H9 (cell line): ENCODE measurements around the gene DEPDC5. TPM values are rescaled to one million over a fixed set of nuclear protein-coding genes. Genes with fewer than 3 reads are reported as not detected.

ENCODE experiments used
- DNase-seq: peaks from one replicate; pipeline ENCODE4 v3.0.0-alpha.2; 2017
- H2AFZ ChIP-seq: one replicate; pipeline ENCODE4 v1.6.1; 2013; ENCODE audit warnings: mild to moderate bottlenecking, low read length, control low read depth, moderate library complexity
- H2AK5ac ChIP-seq: 2 replicates; pipeline ENCODE4 v1.6.1; 2013; ENCODE audit warnings: low read length, control low read depth, mixed read lengths; ENCODE audit not compliant: insufficient read length
- H2BK120ac ChIP-seq: one replicate; pipeline ENCODE4 v1.6.1; 2013; ENCODE audit warnings: low read depth, mild to moderate bottlenecking, low read length, control low read depth, inconsistent platforms; ENCODE audit not compliant: poor library complexity, severe bottlenecking
- H2BK12ac ChIP-seq: 2 replicates; pipeline ENCODE4 v1.6.1; 2013; ENCODE audit warnings: low read length, control low read depth, mixed read lengths, low read depth; ENCODE audit not compliant: insufficient read length
- H2BK15ac ChIP-seq: 2 replicates; pipeline ENCODE4 v1.6.1; 2013; ENCODE audit warnings: low read depth, low read length, control low read depth
- H2BK20ac ChIP-seq: one replicate; pipeline ENCODE4 v1.6.1; 2013; ENCODE audit warnings: low read depth, mild to moderate bottlenecking, low read length, control low read depth, inconsistent platforms; ENCODE audit not compliant: poor library complexity, severe bottlenecking
- H2BK5ac ChIP-seq: 2 replicates; pipeline ENCODE4 v1.6.1; 2013; ENCODE audit warnings: low read length, control low read depth, mixed read lengths; ENCODE audit not compliant: insufficient read length
- H3K14ac ChIP-seq: 2 replicates; pipeline ENCODE4 v1.6.1; 2013; ENCODE audit warnings: low read length, control low read depth; ENCODE audit not compliant: insufficient read depth
- H3K18ac ChIP-seq: 2 replicates; pipeline ENCODE4 v1.6.1; 2013; ENCODE audit warnings: low read depth, mild to moderate bottlenecking, mixed read lengths, low read length, control low read depth; ENCODE audit not compliant: insufficient read length
- H3K23ac ChIP-seq: 2 replicates; pipeline ENCODE4 v1.6.1; 2013; ENCODE audit warnings: low read length, control low read depth, mixed read lengths, low read depth; ENCODE audit not compliant: insufficient read length
- H3K23me2 ChIP-seq: 2 replicates; pipeline ENCODE4 v1.6.1; 2013; ENCODE audit warnings: low read depth, mild to moderate bottlenecking, mixed read lengths, low read length, control low read depth; ENCODE audit not compliant: insufficient read length, poor library complexity, severe bottlenecking
- H3K27ac ChIP-seq: 2 replicates; pipeline ENCODE4 v1.5.1; 2013; ENCODE audit warnings: low read length, control low read depth, mixed read lengths, low read depth; ENCODE audit not compliant: insufficient read length
- H3K27me3 ChIP-seq: 2 replicates; pipeline ENCODE4 v1.6.1; 2013; ENCODE audit warnings: low read length, control low read depth, inconsistent platforms; ENCODE audit not compliant: insufficient read depth
- H3K4ac ChIP-seq: 2 replicates; pipeline ENCODE4 v1.6.1; 2013; ENCODE audit warnings: low read depth, mild to moderate bottlenecking, control low read depth, inconsistent platforms, low read length, moderate library complexity
- H3K4me1 ChIP-seq: 2 replicates; pipeline ENCODE4 v1.6.1; 2013; ENCODE audit warnings: low read length, control low read depth, inconsistent platforms; ENCODE audit not compliant: insufficient read depth
- H3K4me2 ChIP-seq: 2 replicates; pipeline ENCODE4 v1.6.1; 2013; ENCODE audit warnings: low read length, control low read depth, mixed read lengths; ENCODE audit not compliant: insufficient read length, insufficient read depth
- H3K56ac ChIP-seq: 2 replicates; pipeline ENCODE4 v1.6.1; 2013; ENCODE audit warnings: low read depth, mild to moderate bottlenecking, mixed read lengths, low read length, control low read depth; ENCODE audit not compliant: insufficient read length
- H3K79me1 ChIP-seq: 2 replicates; pipeline ENCODE4 v1.6.1; 2013; ENCODE audit warnings: low read depth, mild to moderate bottlenecking, moderate library complexity, low read length, control low read depth, inconsistent platforms; ENCODE audit not compliant: insufficient read depth, poor library complexity, severe bottlenecking
- H3K79me2 ChIP-seq: 2 replicates; pipeline ENCODE4 v1.6.1; 2013; ENCODE audit warnings: low read length, control low read depth, inconsistent platforms; ENCODE audit not compliant: insufficient read depth
- H3K9ac ChIP-seq: 2 replicates; pipeline ENCODE4 v1.6.1; 2013; ENCODE audit warnings: low read length, control low read depth, mixed read lengths; ENCODE audit not compliant: insufficient read length; ENCODE audit errors: extremely low read depth
- H3K9me3 ChIP-seq: one replicate; pipeline ENCODE4 v1.6.1; 2013; ENCODE audit warnings: low read depth, low read length, inconsistent platforms; ENCODE audit not compliant: control insufficient read depth
- H3T11ph ChIP-seq: one replicate; pipeline ENCODE4 v1.6.1; 2013; ENCODE audit warnings: mild to moderate bottlenecking, low read length, control low read depth, inconsistent platforms
- H4K20me1 ChIP-seq: one replicate; pipeline ENCODE4 v1.6.1; 2013; ENCODE audit not compliant: control insufficient read depth, insufficient read length, insufficient read depth
- H4K5ac ChIP-seq: 2 replicates; pipeline ENCODE4 v1.6.1; 2013; ENCODE audit warnings: low read depth, mild to moderate bottlenecking, mixed read lengths, low read length, control low read depth; ENCODE audit not compliant: insufficient read length
- H4K8ac ChIP-seq: replicated peaks from 2 replicates; pipeline ENCODE4 v1.6.1; 2013; ENCODE audit warnings: low read length, control low read depth, mixed read lengths, low read depth; ENCODE audit not compliant: insufficient read length
- H4K91ac ChIP-seq: 2 replicates; pipeline ENCODE4 v1.6.1; 2013; ENCODE audit warnings: low read depth, mild to moderate bottlenecking, moderate library complexity, mixed read lengths, low read length, control low read depth; ENCODE audit not compliant: insufficient read length
- H3K27ac Mint-ChIP-seq, 3 experiments: 2 replicates in 2 of 3; 3 replicates in 1 of 3; pipeline ENCODE4 v1.8.0; 2020 to 2021; ENCODE audit warnings: mixed read lengths in 3 of 3, mild to moderate bottlenecking in 1 of 3, moderate library complexity in 1 of 3
- H3K27me3 Mint-ChIP-seq: 2 replicates; pipeline ENCODE4 v1.8.0; 2021; ENCODE audit warnings: low read depth, mild to moderate bottlenecking, moderate library complexity, mixed read lengths
- H3K36me3 Mint-ChIP-seq, 3 experiments: 2 replicates in 2 of 3; 3 replicates in 1 of 3; pipeline ENCODE4 v1.8.0; 2020 to 2021; ENCODE audit warnings: low read depth in 3 of 3, mixed read lengths in 3 of 3; ENCODE audit not compliant: insufficient read depth in 1 of 3
- H3K4me1 Mint-ChIP-seq, 2 experiments: 2 replicates each; pipeline ENCODE4 v1.8.0; 2020; ENCODE audit warnings: mixed read lengths in 2 of 2
- H3K4me3 Mint-ChIP-seq, 2 experiments: 2 replicates in 1 of 2; 3 replicates in 1 of 2; pipeline ENCODE4 v1.8.0; 2020 to 2021; ENCODE audit warnings: mild to moderate bottlenecking in 2 of 2, mixed read lengths in 2 of 2, moderate library complexity in 1 of 2
- H3K9me3 Mint-ChIP-seq, 2 experiments: 2 replicates in 1 of 2; 3 replicates in 1 of 2; pipeline ENCODE4 v1.8.0; 2020; ENCODE audit warnings: mild to moderate bottlenecking in 2 of 2, mixed read lengths in 2 of 2, moderate library complexity in 1 of 2
- WGBS: extraction: QIAGEN DNeasy Blood & Tissue Kit; methylation state at CpG from one replicate; pipeline ENCODE4 v1.1.7; 2013; ENCODE audit warnings: missing lambda C conversion rate, low lambda C conversion rate, mixed read lengths; ENCODE audit not compliant: insufficient read length; ENCODE audit errors: extremely low coverage; 5-methylcytosine and 5-hydroxymethylcytosine counted together
- total RNA-seq: library from RNA; stranded (reverse); gene quantifications from 2 replicates; pipeline ENCODE4 v1.2.1, GENCODE V29; 2021
- TF ChIP-seq, protein P1 (sequence below): fragments of 200-600 bp; sonication (generic); conservative IDR thresholded peaks from 3 replicates; pipeline ENCODE4 v1.8.0; 2021; ENCODE audit warnings: antibody characterized with exemption, mild to moderate bottlenecking

DEPDC5 gene
- total RNA-seq, 1 experiment from 2014 or later = 29.2 TPM

GRCh38 chr22:31838917-31839316, 85.1 kb downstream of the DEPDC5 start:
- H3K27me3 Mint-ChIP-seq = no peaks in the 10 kb centered on the region
- no CpG with 5 or more reads among the region's 3 CpGs for WGBS
- no peaks in the 10 kb centered on the region for H3K9me3 Mint-ChIP-seq

More at GRCh38 chr22:31838917-31839316, 85.1 kb downstream of the DEPDC5 start:
- Histone ChIP-seq H4K91ac (no peak overlapping the region), H3K79me2 (no peaks in the 10 kb centered on the region), H3K14ac (no peak overlapping the region), H3K18ac (no peak overlapping the region), H3K23ac (no peak overlapping the region), H4K20me1 (no peaks in the 10 kb centered on the region), H3K4me1 (no peaks in the 10 kb centered on the region), H4K5ac (no peak overlapping the region), H3K23me2 (no peaks in the 10 kb centered on the region), H3K4ac (no peak overlapping the region), H2BK12ac (no peak overlapping the region), H3T11ph (no peak overlapping the region), H3K79me1 (no peaks in the 10 kb centered on the region), H2BK5ac (no peak overlapping the region), H2AK5ac (no peak overlapping the region), H3K4me2 (no peak overlapping the region), H3K56ac (no peak overlapping the region), H4K8ac (no peak overlapping the region), H3K9me3 (no peaks in the 10 kb centered on the region), H3K27ac (no peak overlapping the region), H2BK15ac (no peak overlapping the region), H2BK120ac (no peak overlapping the region), H2AFZ (no peak overlapping the region), H3K27me3 (no peaks in the 10 kb centered on the region), H2BK20ac (no peak overlapping the region), H3K9ac (no peak overlapping the region)
- TF ChIP-seq, protein P1, sequence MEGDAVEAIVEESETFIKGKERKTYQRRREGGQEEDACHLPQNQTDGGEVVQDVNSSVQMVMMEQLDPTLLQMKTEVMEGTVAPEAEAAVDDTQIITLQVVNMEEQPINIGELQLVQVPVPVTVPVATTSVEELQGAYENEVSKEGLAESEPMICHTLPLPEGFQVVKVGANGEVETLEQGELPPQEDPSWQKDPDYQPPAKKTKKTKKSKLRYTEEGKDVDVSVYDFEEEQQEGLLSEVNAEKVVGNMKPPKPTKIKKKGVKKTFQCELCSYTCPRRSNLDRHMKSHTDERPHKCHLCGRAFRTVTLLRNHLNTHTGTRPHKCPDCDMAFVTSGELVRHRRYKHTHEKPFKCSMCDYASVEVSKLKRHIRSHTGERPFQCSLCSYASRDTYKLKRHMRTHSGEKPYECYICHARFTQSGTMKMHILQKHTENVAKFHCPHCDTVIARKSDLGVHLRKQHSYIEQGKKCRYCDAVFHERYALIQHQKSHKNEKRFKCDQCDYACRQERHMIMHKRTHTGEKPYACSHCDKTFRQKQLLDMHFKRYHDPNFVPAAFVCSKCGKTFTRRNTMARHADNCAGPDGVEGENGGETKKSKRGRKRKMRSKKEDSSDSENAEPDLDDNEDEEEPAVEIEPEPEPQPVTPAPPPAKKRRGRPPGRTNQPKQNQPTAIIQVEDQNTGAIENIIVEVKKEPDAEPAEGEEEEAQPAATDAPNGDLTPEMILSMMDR = no peak
- no peak overlapping the region for H3K27ac Mint-ChIP-seq
- peaks cover 0 to 38% (median 22%) of the 10 kb centered on the region in 3 experiments; a peak in 5 of 7 replicates for H3K36me3 Mint-ChIP-seq
- H3K4me3 Mint-ChIP-seq = no peak overlapping the region
- no peaks in the 10 kb centered on the region for H3K4me1 Mint-ChIP-seq
- DNase-seq = no peak
